HepG2 (cell line): ENCODE results near the gene CTAG1A. TPM values are rescaled to one million over a fixed set of nuclear protein-coding genes. Genes with fewer than 3 reads are reported as not detected.

Source experiments
- ASH2L ChIP-seq: fragments of 300-600, 200-600 bp; sonication (generic); IDR thresholded peaks from 2 replicates; pipeline ENCODE4 v1.7.0; 2017; ENCODE audit warnings: low read depth, mild to moderate bottlenecking, moderate library complexity, mixed read lengths, low read length; ENCODE audit not compliant: insufficient read length
- ATF7 ChIP-seq, 2 experiments: fragments of 450-650 bp in 1 of 2; sonication (generic) in 1 of 2; formaldehyde crosslinking in 1 of 2; IDR thresholded peaks; 2 replicates each; pipeline versions ENCODE4 v1.4.0 to v1.6.1; 2016 to 2020; ENCODE audit warnings: antibody characterized with exemption in 1 of 2, mild to moderate bottlenecking in 1 of 2, missing genetic modification reagents in 1 of 2
- CEBPG ChIP-seq: IDR thresholded peaks from 2 replicates; pipeline ENCODE4 v1.6.1; 2016
- E2F1 ChIP-seq: sonication (generic); formaldehyde crosslinking; IDR thresholded peaks from 2 replicates; pipeline ENCODE4 v1.5.0; 2020; ENCODE audit warnings: missing genetic modification reagents
- ELF1 ChIP-seq: sonication (generic); formaldehyde crosslinking; IDR thresholded peaks from 2 replicates; pipeline ENCODE4 v1.4.0; 2020; ENCODE audit warnings: missing genetic modification reagents
- ELF4 ChIP-seq: sonication (generic); formaldehyde crosslinking; IDR thresholded peaks from 2 replicates; pipeline ENCODE4 v1.5.0; 2020; ENCODE audit warnings: missing genetic modification reagents, mild to moderate bottlenecking, moderate library complexity, borderline replicate concordance
- FOSL1 ChIP-seq: sonication (generic); formaldehyde crosslinking; IDR thresholded peaks from 2 replicates; pipeline ENCODE4 v1.9.0; 2021; ENCODE audit warnings: missing genetic modification reagents, borderline replicate concordance
- GLMP ChIP-seq: sonication (generic); formaldehyde crosslinking; IDR thresholded peaks from 2 replicates; pipeline ENCODE4 v1.9.0; 2021; ENCODE audit warnings: missing genetic modification reagents, mild to moderate bottlenecking, borderline replicate concordance
- MTA1 ChIP-seq: sonication (generic); formaldehyde crosslinking; IDR thresholded peaks from 2 replicates; pipeline ENCODE4 v1.4.0; 2020; ENCODE audit warnings: missing genetic modification reagents, mild to moderate bottlenecking, borderline replicate concordance
- NFE2 ChIP-seq: sonication (generic); formaldehyde crosslinking; IDR thresholded peaks from 2 replicates; pipeline ENCODE4 v1.4.0; 2020; ENCODE audit warnings: missing genetic modification reagents
- NR1H2 ChIP-seq: sonication (generic); formaldehyde crosslinking; IDR thresholded peaks from 2 replicates; pipeline ENCODE4 v1.8.1; 2022; ENCODE audit warnings: low read depth, missing genetic modification reagents, borderline replicate concordance
- PHF8 ChIP-seq: sonication (generic); formaldehyde crosslinking; IDR thresholded peaks from 2 replicates; pipeline ENCODE4 v1.5.0; 2020; ENCODE audit warnings: missing genetic modification reagents
- SNRNP70 ChIP-seq: fragments of 200-400 bp; formaldehyde crosslinking; IDR thresholded peaks from 2 replicates; pipeline ENCODE4 v1.6.1; 2017; ENCODE audit warnings: mild to moderate bottlenecking, low read depth, low read length, moderate library complexity
- ZBTB40 ChIP-seq, 2 experiments: fragments of 450-650 bp in 1 of 2; sonication (generic) in 1 of 2; formaldehyde crosslinking in 1 of 2; IDR thresholded peaks; 2 replicates each; pipeline versions ENCODE4 v1.6.1 to v1.8.0; 2016 to 2022; ENCODE audit warnings: antibody characterized with exemption in 1 of 2, mild to moderate bottlenecking in 1 of 2, missing genetic modification reagents in 1 of 2
- ZNF24 ChIP-seq: fragments of 450-650 bp; IDR thresholded peaks from 2 replicates; pipeline ENCODE4 v1.6.1; 2017; ENCODE audit warnings: antibody characterized with exemption, mild to moderate bottlenecking
- polyA plus RNA-seq, 8 experiments: library from polyadenylated mRNA; depleted of rRNA in 3 of 8; stranded (reverse) in 7 of 8; unstranded in 1 of 8; fragments of >200 nt; fragmentation: Illumina TruSeq in 4 of 8; extraction: Trizol in 4 of 8; gene quantifications; 2 replicates each; pipeline versions ENCODE4 v1.2.1 to v1.2.3, GENCODE V29; 2011 to 2016; ENCODE audit warnings: low read depth in 4 of 8, missing spikeins in 1 of 8, mixed read lengths in 1 of 8; ENCODE audit not compliant: insufficient read depth in 1 of 8
- total RNA-seq, 5 experiments: library from RNA; depleted of rRNA; stranded (reverse); fragments of >200 nt; fragmentation: Illumina TruSeq; extraction: Trizol; gene quantifications; 2 replicates each; pipeline ENCODE4 v1.2.3, GENCODE V29; 2016; ENCODE audit warnings: low read depth in 1 of 5
- TF ChIP-seq, protein P1 (sequence below): sonication (generic); formaldehyde crosslinking; IDR thresholded peaks from 2 replicates; pipeline ENCODE4 v1.5.1; 2020; ENCODE audit warnings: mild to moderate bottlenecking, missing genetic modification reagents, moderate library complexity

CTAG1A gene
- total and polyA plus RNA-seq, 2 of the 13 experiments (the other 11 are each of a cell fraction or from before 2014, with no cell fraction given): not detected

GRCh38 chrX:154541896-154542722, 42.8 kb upstream of the CTAG1A start (continued):
- TF ChIP-seq ASH2L (no peak), ZNF24 (no peak), E2F1 (CRISPR knock-in tag) (no peak), NFE2 (CRISPR knock-in tag) (peak; percentile 81; the same call in 1 of the 2 replicates), ZBTB40 (IDR thresholded peaks at IDR 0.05) (no peak), ZBTB40 (CRISPR knock-in tag; IDR thresholded peaks at IDR 0.05) (no peak), ATF7 (IDR thresholded peaks at IDR 0.05) (no peak), ATF7 (CRISPR knock-in tag; IDR thresholded peaks at IDR 0.05) (no peak), ELF4 (CRISPR knock-in tag) (no peak), SNRNP70 (no peak), MTA1 (CRISPR knock-in tag) (no peak), GLMP (CRISPR knock-in tag) (no peak), NR1H2 (CRISPR knock-in tag) (no peak), CEBPG (CRISPR knock-in tag) (no peak), FOSL1 (CRISPR knock-in tag) (peak; percentile 94), PHF8 (CRISPR knock-in tag) (no peak), ELF1 (CRISPR knock-in tag) (peak; percentile 24; the same call in 1 of the 2 replicates)
- TF ChIP-seq, protein P1, sequence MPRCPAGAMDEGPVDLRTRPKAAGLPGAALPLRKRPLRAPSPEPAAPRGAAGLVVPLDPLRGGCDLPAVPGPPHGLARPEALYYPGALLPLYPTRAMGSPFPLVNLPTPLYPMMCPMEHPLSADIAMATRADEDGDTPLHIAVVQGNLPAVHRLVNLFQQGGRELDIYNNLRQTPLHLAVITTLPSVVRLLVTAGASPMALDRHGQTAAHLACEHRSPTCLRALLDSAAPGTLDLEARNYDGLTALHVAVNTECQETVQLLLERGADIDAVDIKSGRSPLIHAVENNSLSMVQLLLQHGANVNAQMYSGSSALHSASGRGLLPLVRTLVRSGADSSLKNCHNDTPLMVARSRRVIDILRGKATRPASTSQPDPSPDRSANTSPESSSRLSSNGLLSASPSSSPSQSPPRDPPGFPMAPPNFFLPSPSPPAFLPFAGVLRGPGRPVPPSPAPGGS (CRISPR knock-in tag): no peak
